Breast epithelium (tissue), 3 donors: ENCODE results near the gene SAMD8.
"Not testable (repeated sequence)": the region's sequence is repeated elsewhere in the genome, so short reads cannot be mapped to it uniquely, and the experiment has no call there.

Source experiments
- POLR2A ChIP-seq: fragments of 450-650 bp; IDR thresholded peaks from one replicate; pipeline ENCODE4 v1.6.1; 2016; ENCODE audit warnings: antibody characterized with exemption, mild to moderate bottlenecking, moderate library complexity
- POLR2AphosphoS5 ChIP-seq, 3 donors: sonication (generic); formaldehyde crosslinking; IDR thresholded peaks; one replicate each; pipeline ENCODE4 v1.6.1; 2017; ENCODE audit warnings: antibody characterized with exemption in 3 of 3
- TF ChIP-seq, protein P1 (sequence below), 3 donors: fragments of 450-650 bp; IDR thresholded peaks; one replicate each; pipeline ENCODE4 v1.5.1; 2016 to 2017; ENCODE audit warnings: antibody characterized with exemption in 3 of 3, mild to moderate bottlenecking in 3 of 3, moderate library complexity in 3 of 3

DNA sequence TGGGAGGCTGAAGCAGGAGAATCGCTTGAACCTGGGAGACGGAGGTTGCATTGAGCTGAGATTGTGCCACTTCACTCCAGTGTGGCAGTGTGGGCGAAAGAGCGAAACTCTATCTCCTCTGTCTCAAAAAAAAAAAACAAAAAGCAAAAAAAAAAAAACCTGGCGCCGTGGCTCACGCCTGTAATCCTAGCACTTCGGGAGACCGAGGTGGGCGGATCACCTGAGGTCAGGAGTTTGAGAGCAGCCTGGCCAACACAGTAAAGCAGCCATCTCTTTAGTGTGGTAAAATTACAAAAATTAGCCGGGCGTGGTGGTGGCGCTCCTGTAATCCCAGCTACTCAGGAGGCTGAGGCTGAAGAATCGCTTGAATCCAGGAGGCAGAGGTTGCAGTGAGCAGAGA is 95.2 kb downstream of the SAMD8 start:
- TF ChIP-seq POLR2A; POLR2AphosphoS5 (IDR thresholded peaks at IDR 0.05): not testable (repeated sequence)
- TF ChIP-seq, protein P1, sequence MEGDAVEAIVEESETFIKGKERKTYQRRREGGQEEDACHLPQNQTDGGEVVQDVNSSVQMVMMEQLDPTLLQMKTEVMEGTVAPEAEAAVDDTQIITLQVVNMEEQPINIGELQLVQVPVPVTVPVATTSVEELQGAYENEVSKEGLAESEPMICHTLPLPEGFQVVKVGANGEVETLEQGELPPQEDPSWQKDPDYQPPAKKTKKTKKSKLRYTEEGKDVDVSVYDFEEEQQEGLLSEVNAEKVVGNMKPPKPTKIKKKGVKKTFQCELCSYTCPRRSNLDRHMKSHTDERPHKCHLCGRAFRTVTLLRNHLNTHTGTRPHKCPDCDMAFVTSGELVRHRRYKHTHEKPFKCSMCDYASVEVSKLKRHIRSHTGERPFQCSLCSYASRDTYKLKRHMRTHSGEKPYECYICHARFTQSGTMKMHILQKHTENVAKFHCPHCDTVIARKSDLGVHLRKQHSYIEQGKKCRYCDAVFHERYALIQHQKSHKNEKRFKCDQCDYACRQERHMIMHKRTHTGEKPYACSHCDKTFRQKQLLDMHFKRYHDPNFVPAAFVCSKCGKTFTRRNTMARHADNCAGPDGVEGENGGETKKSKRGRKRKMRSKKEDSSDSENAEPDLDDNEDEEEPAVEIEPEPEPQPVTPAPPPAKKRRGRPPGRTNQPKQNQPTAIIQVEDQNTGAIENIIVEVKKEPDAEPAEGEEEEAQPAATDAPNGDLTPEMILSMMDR (IDR thresholded peaks at IDR 0.05) = not testable (repeated sequence)
